Head of caudate nucleus (tissue), 42 donors: ENCODE data around the gene THEMIS2.
A peak's percentile ranks its signal among the peaks of the same experiment; 100 is the strongest.

Source experiments
- DNase-seq, 42 donors: peaks; one replicate each; pipeline versions ENCODE4 v3.0.0 to v3.0.0-alpha.2; 2020 to 2021; ENCODE audit warnings: mixed read lengths in 7 of 42
- intact Hi-C: fragments of 100-400 bp; cut with DNase I; formaldehyde crosslinking; loops from one replicate; pipeline ENCODE4 v1.15.0; 2022

Gene THEMIS2

DNA sequence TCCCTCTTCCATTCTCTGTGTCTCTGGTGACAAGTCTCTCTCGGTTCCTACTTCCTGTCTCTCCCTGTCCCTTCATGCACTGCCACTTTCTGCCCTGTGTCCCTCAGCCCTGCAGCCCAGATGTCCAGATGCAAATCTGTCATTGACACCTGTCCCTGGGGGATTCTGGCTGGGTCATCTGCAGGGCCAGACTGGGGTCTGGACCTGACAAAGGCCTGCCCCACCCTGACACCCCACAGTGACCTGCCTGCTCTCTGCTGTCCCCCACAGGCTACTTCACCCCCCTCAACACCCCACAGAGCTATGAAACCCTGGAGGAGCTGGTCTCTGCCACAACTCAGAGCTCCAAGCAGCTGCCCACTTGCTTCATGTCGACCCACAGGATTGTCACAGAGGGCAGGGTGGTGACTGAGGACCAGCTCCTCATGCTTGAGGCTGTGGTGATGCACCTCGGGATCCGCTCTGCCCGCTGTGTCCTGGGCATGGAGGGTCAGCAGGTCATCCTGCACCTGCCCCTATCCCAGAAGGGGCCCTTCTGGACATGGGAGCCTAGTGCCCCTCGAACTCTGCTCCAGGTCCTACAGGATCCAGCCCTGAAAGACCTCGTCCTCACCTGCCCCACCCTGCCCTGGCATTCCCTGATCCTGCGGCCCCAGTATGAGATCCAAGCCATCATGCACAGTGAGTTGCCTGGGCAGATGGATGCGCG lies 7.2 kb downstream of the THEMIS2 start:
- no peak for DNase-seq
- intact Hi-C loops, result no loop called here

DNA sequence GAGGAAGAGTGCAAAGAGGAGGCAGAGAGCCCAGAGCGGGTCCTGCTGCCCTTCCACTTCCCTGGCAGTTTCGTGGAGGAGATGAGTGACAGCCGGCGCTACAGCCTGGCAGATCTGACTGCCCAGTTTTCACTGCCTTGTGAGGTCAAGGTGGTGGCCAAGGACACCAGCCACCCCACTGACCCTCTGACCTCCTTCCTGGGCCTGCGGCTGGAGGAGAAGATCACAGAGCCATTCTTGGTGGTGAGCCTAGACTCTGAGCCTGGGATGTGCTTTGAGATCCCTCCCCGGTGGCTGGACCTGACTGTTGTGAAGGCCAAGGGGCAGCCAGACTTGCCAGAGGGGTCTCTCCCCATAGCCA lies 10.2 kb downstream of the THEMIS2 start:
- intact Hi-C loops, result no loop called here
- no peak for DNase-seq

- intact Hi-C loops, result no loop called here
- no peak for DNase-seq
Measured at GRCh38 chr1:27883536-27883935, 11.2 kb downstream of the THEMIS2 start.

- DNase-seq, result no peak
- intact Hi-C loops, result no loop called here
Measured at GRCh38 chr1:27884006-27884954, 11.9 kb downstream of the THEMIS2 start.

DNA sequence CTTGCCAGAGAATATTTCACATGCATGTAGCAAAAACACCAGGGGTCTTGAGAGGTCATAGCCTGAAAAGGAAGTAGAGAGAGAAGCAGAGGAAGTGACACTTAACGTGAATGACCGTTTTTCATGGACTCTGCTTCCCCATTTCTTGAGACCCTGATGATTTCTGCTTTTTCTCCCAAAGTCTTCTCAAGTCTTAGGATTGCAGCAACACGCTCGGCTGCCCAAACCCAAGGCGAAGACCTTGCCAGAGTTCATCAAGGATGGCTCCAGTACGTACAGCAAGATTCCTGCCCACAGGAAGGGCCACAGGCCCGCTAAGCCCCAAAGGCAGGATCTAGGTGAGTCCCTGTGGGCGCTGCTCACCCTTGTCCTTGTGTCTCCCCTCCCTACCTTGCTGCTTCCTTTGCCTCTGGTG lies 12.8 kb downstream of the THEMIS2 start:
- no peak for DNase-seq
- intact Hi-C loops, result no loop called here

DNA sequence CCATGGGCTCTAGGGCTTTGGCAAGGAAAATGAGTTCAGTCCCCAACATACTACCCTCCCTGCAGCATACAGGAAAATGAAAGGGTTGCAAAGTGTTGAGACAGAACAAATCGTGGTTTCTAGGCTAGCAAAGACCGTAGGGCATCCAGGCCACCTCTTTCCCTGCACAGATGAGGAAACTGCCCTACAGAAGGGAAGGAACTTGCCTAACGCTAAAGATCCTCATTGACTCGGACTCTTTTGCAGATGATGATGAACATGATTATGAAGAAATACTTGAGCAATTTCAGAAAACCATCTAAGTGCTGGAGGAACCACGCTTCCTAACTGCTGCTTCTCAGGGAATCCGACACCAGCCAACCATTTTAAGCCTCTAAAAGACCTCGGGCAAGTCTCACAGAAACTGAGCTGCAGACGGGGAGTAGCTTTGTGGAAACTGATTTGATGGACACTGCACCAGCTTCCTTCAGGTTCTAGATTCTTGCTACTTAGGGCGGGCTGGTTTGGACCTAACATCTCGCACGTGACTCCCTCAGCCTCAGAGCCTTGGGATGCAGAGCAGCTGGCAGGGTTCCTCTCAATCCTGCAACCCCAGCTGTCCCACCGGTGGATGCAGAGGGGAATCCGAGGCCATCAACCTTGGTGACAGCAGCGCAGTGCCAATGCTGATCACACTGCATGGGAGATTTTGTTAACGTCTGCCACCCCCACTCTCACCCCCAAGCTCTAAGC lies 13.4 kb downstream of the THEMIS2 start:
- DNase-seq, result peak in 1 of 42 donors; percentile 34
- intact Hi-C loops, result no loop called here

DNA sequence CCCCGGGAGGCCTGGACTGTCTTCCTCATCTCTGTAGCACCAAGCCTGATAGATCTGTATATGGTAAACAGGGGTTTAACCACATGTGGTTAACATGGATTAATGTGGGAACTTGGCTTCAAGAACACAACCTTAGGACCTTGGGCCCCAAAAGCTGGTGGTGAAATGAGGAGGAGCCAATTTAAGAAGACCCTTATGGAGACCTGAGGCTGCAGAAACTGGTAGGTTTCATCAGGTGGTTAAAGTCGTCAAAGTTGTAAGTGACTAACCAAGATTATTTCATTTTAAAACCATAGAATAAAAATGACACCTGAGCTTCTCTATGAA lies 14.0 kb downstream of the THEMIS2 start:
- intact Hi-C loops, result no loop called here
- no peak for DNase-seq

DNA sequence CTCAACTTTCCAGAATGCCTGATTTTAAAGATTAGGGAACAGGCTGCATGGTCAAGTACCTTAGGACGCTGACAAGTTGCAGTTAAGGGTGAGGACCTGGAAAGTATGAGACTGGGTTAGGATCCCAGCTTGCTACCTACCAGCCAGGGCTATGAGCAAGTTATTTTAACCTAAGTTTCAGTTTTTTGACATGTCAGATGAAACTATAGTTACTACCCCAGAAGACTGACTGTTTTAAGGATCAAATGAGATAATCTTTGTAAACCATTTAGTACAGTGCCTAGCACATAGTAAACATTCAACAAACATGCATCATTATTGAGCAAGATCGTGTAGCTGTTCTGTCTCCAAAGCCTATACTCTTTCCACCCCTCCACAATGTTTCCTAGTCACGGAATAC lies 14.4 kb downstream of the THEMIS2 start:
- DNase-seq, result no peak
- intact Hi-C loops, result no loop called here

GRCh38 chr1:27887215-27888021 lies 15.1 kb downstream of the THEMIS2 start:
- intact Hi-C loops, result no loop called here

DNA sequence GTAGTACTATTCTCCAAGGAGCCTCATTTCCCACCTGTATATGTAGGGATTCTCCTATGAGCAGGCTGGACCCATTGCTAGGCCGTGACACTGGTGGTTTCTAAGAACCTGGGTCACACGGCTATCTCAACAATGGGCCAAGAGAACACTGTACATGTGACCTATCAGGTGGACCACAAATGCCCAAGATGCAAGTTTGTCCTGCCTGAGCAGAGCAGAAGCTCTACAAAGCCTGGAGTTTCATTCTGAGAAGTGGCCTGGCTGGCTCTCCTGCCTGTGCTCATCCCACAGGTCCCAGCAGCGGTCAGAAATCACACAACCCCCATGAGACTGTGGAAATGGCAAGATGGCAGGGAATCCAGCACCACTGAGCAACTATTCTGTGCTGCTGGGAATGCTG lies 17.2 kb downstream of the THEMIS2 start:
- intact Hi-C loops, result no loop called here

More at GRCh38 chr1:27887215-27888021, 15.1 kb downstream of the THEMIS2 start:
- peak in 1 of 42 donors; percentile 41 for DNase-seq

GRCh38 chr1:27891196-27891889 lies 19.0 kb downstream of the THEMIS2 start:
- DNase-seq, result peak in 7 of 42 donors; percentile 8 to 44 (median 31)
- intact Hi-C loops, result no loop called here

More for the DNA sequence above, 17.2 kb downstream of the THEMIS2 start:
- DNase-seq, result peak in 1 of 42 donors; percentile 41

GRCh38 chr1:27894521-27894920 lies 22.2 kb downstream of the THEMIS2 start:
- DNase-seq, result no peak
- intact Hi-C loops, result no loop called here

DNA sequence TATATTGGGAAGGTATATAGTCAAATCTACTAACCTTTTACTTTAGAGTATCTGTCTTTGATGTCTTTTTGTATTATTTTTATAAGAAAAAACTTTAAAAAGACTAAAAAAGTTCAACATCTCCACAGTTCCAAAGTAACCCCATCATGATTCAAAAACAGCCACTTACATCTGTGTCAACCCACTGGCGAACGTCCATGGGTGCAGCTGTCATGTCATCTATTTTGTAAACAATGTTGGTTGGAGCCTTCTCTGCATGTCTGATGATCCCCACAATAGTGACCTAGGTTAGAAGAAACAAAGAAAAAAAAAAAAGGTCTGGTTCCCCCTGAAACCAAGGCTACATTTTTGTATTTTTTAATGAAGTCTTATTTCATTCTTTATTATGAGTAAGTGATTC lies 34.4 kb downstream of the THEMIS2 start:
- intact Hi-C loops, result no loop called here

GRCh38 chr1:27912429-27912828 lies 40.1 kb downstream of the THEMIS2 start:
- no peak for DNase-seq
- intact Hi-C loops, result no loop called here

More for the DNA sequence above, 34.4 kb downstream of the THEMIS2 start:
- peak in 10 of 42 donors; percentile 18 to 65 (median 41) for DNase-seq

DNA sequence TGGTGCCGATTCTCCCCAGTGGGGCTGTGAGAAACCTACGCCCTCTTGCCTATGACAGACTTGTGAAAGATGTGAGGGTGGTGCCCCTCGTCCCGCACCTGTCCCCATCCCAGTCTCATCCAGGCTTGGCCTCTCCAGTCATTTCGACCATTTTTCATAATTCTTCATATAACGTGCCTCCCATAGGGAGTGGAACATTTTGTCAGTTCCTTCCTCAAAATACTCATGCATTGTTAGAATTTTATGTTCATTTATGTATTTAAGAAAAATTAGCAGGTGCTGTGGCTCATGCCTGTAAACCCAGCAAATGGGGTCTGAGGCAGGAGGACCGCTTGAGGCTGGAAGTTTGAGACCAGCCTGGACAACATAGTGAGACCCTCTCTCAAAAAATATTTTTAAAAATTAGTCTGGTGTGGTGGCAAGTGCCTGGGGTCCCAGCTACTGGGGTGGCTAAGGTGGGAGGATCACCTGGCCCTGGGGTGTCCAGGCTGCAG lies 42.8 kb downstream of the THEMIS2 start:
- intact Hi-C loops, result no loop called here
- no peak for DNase-seq

DNA sequence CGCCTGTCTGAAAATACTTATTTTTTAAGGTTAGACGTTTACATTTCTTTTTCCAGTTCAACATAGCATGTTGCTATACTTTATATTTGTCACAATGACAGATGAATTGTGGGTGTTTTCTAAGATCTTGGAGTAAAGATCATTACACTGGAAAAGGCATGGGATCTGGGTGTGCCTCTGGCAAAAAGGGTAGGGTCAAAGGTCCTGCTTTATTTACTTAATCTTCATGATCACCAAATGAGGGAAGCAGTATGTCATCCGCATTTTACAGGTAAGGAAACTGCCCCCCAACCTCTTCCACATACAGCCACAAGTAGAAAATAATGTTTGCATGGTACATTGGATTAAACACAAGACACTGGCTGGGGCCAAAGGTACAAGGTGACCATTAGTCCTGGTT lies 49.9 kb downstream of the THEMIS2 start:
- intact Hi-C loops, result no loop called here
- no peak for DNase-seq

DNA sequence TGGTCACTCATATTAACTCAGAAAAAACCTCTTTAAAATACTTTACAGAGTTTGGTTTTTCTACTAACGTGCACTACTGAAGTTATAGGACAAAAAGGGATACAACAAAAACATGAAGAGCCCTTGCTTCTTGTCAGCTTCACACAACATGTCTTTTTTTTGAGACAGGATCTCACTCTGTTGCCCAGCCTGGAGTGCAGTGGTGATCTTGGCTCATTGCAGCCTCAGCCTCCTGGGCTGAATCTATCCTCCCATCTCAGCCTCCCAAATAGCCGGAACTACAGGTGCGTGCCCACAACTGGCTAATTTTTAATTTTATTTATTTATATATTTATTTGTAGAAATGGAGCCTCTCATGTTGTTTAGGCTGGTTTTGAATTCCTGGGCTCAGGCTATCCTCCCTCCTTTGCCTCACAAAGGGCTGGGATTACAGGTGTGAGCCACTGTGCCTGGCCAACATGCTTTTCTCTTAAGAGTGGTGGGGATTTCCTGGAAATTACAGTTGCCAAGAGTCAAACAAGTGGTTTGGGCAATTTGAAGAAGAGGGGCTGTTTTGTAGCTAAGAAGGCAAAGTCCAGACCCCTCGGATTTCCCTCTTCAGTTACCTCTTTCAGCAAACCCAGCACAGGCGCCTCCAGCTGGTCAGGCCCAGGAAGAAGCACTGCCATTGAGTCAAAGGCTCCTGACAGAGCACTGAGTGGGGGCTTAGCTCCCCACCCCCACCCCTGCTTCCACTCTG lies 56.0 kb downstream of the THEMIS2 start:
- DNase-seq, result no peak
- intact Hi-C loops, result no loop called here
